SJCRH30 (cell line): Measurements from ENCODE around the gene CAMSAP1. TPM values are rescaled to one million over a fixed set of nuclear protein-coding genes. Genes with fewer than 3 reads are reported as not detected.

Experiments used
- DNase-seq, 2 experiments: peaks; one replicate each; pipeline ENCODE4 v3.0.0-alpha.2; 2015 to 2020
- H3K27ac ChIP-seq: fragments of 250-450 bp; sonication (Bioruptor Pico); 2 replicates; pipeline ENCODE4 v1.5.1; 2020; ENCODE audit warnings: mild to moderate bottlenecking, moderate library complexity
- H3K27me3 ChIP-seq: fragments of 250-450 bp; sonication (Bioruptor Pico); 2 replicates; pipeline ENCODE4 v1.5.1; 2020; ENCODE audit warnings: mild to moderate bottlenecking, moderate library complexity
- H3K36me3 ChIP-seq: fragments of 250-450 bp; sonication (Bioruptor Pico); 2 replicates; pipeline ENCODE4 v1.5.1; 2020; ENCODE audit warnings: mild to moderate bottlenecking, moderate library complexity
- H3K4me1 ChIP-seq: fragments of 250-450 bp; sonication (Bioruptor Pico); 2 replicates; pipeline ENCODE4 v1.5.1; 2020; ENCODE audit warnings: mild to moderate bottlenecking, moderate library complexity
- H3K4me3 ChIP-seq: fragments of 250-450 bp; sonication (Bioruptor Pico); 2 replicates; pipeline ENCODE4 v1.5.1; 2020; ENCODE audit warnings: mild to moderate bottlenecking, moderate library complexity
- H3K9me3 ChIP-seq: fragments of 250-450 bp; sonication (Bioruptor Pico); replicated peaks from 2 replicates; pipeline ENCODE4 v1.5.1; 2020; ENCODE audit warnings: mild to moderate bottlenecking, moderate library complexity
- total RNA-seq: library from RNA; depleted of rRNA; stranded (reverse); fragments of >200 nt; shearing (Covaris generic); gene quantifications from 2 replicates; pipeline ENCODE4 v1.2.3, GENCODE V29; 2014

CAMSAP1 gene
- total RNA-seq, 1 experiment from 2014 or later, result 42.3 TPM

DNA sequence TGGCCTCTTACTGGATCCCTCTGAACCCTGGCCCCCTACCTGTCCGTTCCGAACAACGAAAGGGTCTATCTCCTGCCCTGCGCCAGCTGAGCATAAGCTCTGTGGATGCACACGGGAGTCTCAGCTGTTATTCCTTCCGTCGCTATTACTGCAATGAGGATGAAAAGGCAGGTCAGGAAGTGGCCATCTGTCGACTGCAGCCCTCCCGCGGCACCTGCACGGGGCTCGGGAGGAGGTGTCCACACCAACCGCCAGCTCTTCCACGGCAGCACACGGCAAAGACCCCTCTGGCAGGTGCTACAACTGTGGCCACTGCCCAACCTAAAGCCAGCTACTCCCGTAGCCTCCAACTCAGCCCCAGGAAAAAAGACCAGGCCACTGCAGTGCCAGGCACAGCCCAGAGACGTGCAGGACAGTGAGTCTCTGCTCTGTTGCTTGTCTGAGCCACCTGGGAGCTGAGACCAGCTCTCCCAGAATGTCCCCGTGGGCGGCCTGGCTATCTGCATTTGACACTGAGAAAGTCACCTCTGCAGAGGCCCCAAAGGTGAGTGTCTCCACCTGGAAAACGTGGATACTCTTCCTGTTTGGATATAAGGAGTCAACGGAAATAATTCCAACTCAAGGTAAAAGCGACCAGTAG, 19.1 kb downstream of the CAMSAP1 start:
- Histone ChIP-seq H3K4me3 (no peak overlapping the region), H3K9me3 (no peaks in the 10 kb centered on the region), H3K27me3 (no peaks in the 10 kb centered on the region), H3K36me3 (no peaks in the 10 kb centered on the region; the same call in 1 of the 2 replicates), H3K4me1 (peaks cover 25% of the 10 kb centered on the region), H3K27ac (no peak overlapping the region)
- DNase-seq, result no peak

DNA sequence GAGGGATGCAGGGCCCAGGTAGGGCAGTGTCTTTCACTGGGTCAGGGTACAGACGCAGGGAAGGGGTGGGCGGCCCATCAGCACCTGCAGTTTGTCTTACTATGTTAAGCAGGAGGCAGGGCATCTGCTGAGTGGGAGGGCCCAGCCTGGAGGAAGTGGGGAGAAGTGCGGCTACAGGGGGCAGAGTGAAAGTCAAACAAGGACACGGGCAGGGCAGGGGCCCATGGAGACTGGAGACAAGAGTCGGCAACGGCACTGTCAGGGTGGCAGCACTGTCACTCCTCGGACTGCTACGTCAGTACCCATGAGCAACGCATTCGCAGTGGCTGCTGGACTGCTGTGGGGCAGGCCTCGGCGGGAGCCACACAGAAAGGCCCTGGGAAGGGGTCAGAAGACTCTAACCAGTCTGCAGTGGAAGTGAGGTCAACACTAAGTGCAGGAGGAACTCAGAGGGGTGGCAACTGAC, 19.7 kb downstream of the CAMSAP1 start:
- no peak for DNase-seq
- no peak overlapping the region for H3K4me3 ChIP-seq
- H3K36me3 ChIP-seq, result no peaks in the 10 kb centered on the region; the same call in 1 of the 2 replicates
- H3K9me3 ChIP-seq, result no peaks in the 10 kb centered on the region
- H3K4me1 ChIP-seq, result peaks cover 25% of the 10 kb centered on the region
- no peaks in the 10 kb centered on the region for H3K27me3 ChIP-seq
- no peak overlapping the region for H3K27ac ChIP-seq

DNA sequence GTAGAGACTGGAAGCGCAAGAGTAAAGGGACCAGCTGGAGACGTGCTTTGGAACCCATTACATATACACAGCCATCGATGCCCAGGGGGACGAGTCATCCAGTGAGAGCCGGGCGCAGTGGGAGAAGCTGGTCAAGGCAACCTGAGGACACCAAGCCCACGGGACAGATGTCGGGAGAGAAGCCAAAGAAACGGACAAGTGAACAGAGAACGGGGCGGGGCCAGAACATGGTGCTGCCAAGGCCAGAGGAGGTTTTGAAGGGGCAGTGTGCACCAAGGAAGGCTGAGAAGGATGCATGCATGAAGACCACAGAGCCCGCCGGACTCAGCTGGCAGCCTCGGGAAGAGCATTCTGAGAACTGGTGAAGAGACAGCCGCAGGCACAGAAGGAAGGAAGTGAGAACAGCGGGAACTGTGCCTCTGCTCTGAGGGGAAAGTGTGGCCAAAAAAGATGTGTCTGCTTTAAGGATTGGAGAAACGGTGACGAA, 20.3 kb downstream of the CAMSAP1 start:
- H3K27me3 ChIP-seq, result no peaks in the 10 kb centered on the region
- H3K27ac ChIP-seq, result no peak overlapping the region
- H3K9me3 ChIP-seq, result no peaks in the 10 kb centered on the region
- no peak overlapping the region for H3K4me3 ChIP-seq
- H3K36me3 ChIP-seq, result no peaks in the 10 kb centered on the region; the same call in 1 of the 2 replicates
- peaks cover 25% of the 10 kb centered on the region for H3K4me1 ChIP-seq
- peak; percentile 54 to 60 for DNase-seq

DNA sequence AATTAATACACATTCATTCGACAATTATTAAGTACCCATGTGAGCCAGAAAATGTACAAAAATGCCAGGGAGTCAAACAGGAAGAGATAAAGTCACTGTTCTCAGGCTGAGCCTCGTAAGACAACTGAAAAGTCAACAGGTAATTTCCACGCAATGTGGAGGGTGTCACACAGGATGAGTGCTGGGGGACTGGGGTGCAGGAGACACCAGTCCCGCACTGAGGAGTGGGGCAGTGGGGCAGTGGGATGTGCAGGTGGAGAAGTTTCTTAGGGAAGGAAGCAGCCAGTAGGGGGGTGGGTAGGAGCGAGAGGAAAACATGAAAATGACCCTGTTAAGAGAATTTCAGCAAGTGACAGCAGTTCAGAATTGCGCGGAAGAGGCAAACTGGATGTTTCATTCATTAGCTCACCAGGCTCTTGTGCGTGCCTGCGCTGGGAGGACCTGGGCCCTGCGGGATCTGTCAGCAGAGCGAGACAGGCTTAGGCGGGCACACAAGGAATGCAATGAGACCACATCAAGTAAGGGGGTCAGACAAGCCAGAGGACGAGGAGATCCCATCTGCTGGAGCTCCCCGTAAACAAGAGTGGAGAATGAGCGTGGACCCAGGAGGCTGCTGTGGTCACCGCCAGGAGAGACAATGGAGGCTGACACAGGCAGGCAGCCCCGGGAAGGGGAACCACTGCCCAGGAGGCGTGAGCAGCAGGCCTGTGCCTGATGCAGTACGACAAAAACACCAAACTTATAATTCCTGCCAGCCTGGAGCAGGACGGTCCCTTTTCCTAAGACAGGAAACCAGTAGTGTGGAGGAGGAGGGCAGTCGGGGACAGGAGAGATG, 21.0 kb downstream of the CAMSAP1 start:
- Histone ChIP-seq H3K27ac (no peak overlapping the region), H3K36me3 (peaks cover 1% of the 10 kb centered on the region; the same call in 1 of the 2 replicates), H3K27me3 (no peaks in the 10 kb centered on the region), H3K9me3 (no peaks in the 10 kb centered on the region), H3K4me1 (peaks cover 25% of the 10 kb centered on the region), H3K4me3 (no peak overlapping the region)
- peak in 1 of 2 experiments; percentile 28 for DNase-seq

DNA sequence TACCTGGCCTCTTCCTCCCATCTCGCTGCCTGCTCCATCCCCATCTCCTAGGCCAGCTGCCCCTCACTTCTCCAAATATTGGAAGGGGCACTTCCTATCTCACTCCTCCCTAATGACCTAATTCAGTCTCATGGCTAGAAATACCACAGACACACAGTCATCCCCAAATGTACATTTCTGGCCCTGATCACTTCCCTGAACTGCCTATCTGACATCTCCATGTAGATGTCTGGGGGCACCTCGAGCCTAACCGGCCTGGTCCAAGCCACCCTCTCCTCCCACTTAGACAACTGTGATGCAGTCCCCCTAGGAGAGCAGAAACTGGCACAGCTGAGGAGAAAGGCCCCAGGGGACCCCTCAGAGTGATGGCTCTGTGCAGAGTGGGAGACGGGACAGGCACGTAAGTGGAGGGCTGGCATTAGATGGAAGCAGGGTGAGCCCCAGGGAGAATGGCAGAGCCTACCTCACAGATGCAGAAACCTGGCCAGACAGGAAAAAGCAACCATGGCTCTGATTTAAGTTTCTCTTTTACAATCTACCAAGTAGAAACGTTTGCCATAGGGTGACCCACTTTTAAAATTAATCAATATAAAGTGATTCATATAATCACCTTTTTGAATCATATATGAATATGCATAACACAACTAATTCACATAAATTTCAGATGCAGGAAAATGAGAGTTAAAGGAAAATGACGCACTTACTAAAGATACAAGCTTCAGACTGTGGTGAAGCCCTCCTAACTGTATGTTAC, 22.1 kb downstream of the CAMSAP1 start:
- Histone ChIP-seq H3K27me3 (no peaks in the 10 kb centered on the region), H3K27ac (no peak overlapping the region), H3K4me3 (no peak overlapping the region), H3K9me3 (no peaks in the 10 kb centered on the region), H3K4me1 (peaks cover 25% of the 10 kb centered on the region), H3K36me3 (peaks cover 3% of the 10 kb centered on the region; the same call in 1 of the 2 replicates)
- DNase-seq, result no peak

DNA sequence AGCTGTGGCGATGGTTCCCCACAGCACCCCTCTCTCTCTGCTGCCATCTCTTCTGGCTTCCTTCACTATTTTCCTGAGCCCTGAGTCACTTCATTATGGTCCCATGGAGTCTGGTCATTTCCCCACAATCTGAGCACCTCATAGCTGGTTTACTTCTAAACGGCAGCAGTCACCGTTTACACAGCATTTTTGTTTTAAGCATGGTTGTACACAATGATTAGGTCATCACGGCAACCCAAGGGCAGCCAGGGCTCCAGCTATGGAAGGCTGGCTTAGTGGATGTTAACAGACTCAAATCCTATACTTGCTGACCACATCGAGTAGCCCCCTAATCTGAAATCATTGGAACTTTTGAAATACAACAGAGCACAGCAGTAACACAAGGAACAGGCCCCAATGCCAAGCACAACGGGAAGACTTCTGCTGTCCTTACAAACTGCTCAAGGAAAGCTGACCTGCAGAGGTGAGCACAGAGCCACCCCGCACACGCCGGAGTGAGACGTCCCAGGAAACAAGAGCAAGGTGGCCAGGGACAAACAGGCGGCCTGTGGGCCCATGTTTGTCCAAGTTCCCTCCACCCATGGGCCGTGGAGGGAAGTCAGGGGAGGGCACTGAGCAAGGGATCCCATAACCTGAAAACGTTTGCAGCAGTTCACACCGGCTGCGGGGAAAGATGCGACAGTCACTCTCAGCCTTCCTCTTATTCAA, 22.9 kb downstream of the CAMSAP1 start:
- H3K9me3 ChIP-seq, result no peaks in the 10 kb centered on the region
- H3K4me1 ChIP-seq, result peaks cover 25% of the 10 kb centered on the region
- no peak overlapping the region for H3K4me3 ChIP-seq
- H3K27ac ChIP-seq, result no peak overlapping the region
- no peaks in the 10 kb centered on the region for H3K27me3 ChIP-seq
- peaks cover 3% of the 10 kb centered on the region; the same call in 1 of the 2 replicates for H3K36me3 ChIP-seq
- DNase-seq, result no peak

DNA sequence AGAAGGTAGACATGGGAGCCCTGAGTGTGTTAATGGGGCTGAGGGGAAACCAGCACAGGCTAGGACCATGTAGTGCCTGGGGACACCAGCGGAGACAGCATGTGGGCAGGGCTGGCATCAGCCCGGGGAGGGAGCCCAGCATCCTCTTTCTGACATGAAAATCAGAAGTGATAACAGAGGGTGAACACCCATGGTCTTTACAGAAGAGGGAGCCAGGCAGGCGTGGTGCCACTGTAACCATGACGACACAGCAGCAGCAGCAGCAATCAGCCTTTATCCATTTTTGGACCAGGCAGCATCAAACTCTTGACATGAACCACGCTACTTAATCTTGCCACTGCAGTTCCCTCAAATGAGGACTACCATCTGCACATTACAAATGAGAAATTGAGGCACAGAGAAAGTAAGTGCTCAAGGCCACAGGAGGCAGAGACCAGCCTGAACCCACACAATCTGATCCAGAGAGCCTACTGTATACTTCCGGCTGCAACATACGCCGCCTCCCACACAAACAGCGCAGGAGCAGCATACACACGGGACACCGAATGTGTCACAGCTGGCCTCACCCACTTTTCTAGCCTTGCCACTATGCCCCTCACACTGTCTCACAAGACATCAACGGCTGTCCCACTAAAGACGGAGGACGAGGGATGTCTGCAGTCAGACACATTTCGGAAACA, 23.8 kb downstream of the CAMSAP1 start:
- Histone ChIP-seq H3K36me3 (peaks cover 3% of the 10 kb centered on the region; the same call in 1 of the 2 replicates), H3K4me3 (no peak overlapping the region), H3K4me1 (peaks cover 25% of the 10 kb centered on the region), H3K9me3 (no peaks in the 10 kb centered on the region), H3K27me3 (no peaks in the 10 kb centered on the region), H3K27ac (no peak overlapping the region)
- DNase-seq, result no peak

DNA sequence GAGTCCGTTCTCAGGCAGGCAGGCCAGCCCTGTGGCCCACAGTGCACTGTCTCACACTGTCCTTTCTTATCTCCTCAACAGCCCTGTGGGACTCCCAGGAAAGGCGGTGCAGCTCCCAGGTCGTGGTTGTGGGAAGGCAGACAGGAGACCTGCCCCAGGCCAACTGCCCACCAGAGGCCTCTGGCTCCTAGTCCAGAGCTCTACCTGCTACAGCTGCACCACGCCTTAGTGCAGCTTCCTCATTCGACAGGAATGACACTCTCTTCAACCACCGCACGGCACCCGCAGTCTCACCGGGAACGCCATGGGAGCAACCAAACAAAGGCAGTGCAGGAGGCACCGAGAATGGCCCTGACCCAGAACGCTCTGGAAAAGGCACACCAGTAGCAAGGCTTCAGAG, 25.3 kb downstream of the CAMSAP1 start:
- H3K4me1 ChIP-seq, result peaks cover 36% of the 10 kb centered on the region
- no peak overlapping the region for H3K4me3 ChIP-seq
- DNase-seq, result no peak
- peaks cover 3% of the 10 kb centered on the region; the same call in 1 of the 2 replicates for H3K36me3 ChIP-seq
- no peaks in the 10 kb centered on the region for H3K27me3 ChIP-seq
- H3K9me3 ChIP-seq, result no peaks in the 10 kb centered on the region
- no peak overlapping the region for H3K27ac ChIP-seq

DNA sequence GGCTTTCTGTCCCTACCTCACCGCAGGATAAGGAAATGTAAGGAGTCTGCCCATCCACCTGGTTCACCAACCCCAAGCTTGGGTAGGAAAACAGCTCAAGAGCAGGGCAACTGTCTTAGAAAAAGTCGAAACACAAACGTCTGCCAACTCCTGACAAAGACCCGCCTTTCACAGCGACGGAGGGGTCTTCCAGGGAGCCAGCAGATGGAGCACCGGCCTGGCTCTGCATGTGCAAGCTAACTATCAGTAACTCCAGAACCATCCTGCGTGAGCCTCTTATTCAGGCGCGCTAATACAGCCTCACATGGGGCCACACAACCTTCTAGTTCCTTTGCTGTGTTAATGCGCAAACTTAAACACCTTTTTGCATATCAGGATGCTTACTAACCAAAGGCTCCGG, 26.9 kb downstream of the CAMSAP1 start:
- no peak overlapping the region for H3K27ac ChIP-seq
- H3K9me3 ChIP-seq, result no peaks in the 10 kb centered on the region
- H3K36me3 ChIP-seq, result peaks cover 3% of the 10 kb centered on the region; the same call in 1 of the 2 replicates
- no peaks in the 10 kb centered on the region for H3K27me3 ChIP-seq
- no peak for DNase-seq
- H3K4me1 ChIP-seq, result peaks cover 32% of the 10 kb centered on the region
- no peak overlapping the region for H3K4me3 ChIP-seq

DNA sequence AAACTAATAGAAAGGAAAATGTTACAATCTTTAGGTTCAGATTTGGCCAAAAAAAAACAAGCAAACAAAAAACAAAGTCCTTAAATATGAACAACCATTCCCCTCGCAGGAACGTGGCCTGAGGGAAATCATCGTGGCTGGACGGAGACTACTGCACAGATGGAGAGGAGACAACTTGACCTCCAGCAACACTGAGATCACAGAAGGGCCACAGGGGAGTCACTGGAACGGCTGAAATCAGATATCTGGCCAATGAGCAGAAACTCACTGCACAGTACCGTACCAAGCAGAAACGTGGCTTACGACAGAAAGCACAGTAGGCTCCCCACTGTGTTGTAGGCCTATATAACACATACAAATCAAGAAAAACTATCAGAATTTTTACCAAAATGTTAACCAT, 27.7 kb downstream of the CAMSAP1 start:
- Histone ChIP-seq H3K36me3 (peaks cover 3% of the 10 kb centered on the region; the same call in 1 of the 2 replicates), H3K27me3 (no peaks in the 10 kb centered on the region), H3K27ac (no peak overlapping the region), H3K9me3 (no peaks in the 10 kb centered on the region), H3K4me3 (no peak overlapping the region), H3K4me1 (peaks cover 24% of the 10 kb centered on the region)
- no peak for DNase-seq

DNA sequence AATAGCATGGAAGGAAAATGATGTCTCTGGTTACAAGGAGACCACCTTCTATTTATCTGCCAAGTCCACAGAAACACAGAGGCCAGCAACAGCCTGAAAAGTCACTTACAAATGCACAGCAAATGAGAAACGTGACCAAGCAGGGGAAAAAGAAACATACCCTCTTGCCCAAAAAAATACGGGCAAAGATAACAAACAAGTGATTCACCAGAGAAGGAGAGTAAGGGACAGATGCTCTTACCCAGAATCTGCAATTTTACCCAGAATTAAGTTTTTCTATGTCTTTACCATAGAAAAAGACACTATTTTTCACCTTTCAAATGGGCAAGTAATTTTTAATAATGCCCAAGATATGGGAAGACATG, 28.1 kb downstream of the CAMSAP1 start:
- DNase-seq, result no peak
- Histone ChIP-seq H3K27ac (no peak overlapping the region), H3K36me3 (peaks cover 3% of the 10 kb centered on the region; the same call in 1 of the 2 replicates), H3K27me3 (no peaks in the 10 kb centered on the region), H3K9me3 (no peaks in the 10 kb centered on the region), H3K4me1 (peaks cover 20% of the 10 kb centered on the region), H3K4me3 (no peak overlapping the region)

DNA sequence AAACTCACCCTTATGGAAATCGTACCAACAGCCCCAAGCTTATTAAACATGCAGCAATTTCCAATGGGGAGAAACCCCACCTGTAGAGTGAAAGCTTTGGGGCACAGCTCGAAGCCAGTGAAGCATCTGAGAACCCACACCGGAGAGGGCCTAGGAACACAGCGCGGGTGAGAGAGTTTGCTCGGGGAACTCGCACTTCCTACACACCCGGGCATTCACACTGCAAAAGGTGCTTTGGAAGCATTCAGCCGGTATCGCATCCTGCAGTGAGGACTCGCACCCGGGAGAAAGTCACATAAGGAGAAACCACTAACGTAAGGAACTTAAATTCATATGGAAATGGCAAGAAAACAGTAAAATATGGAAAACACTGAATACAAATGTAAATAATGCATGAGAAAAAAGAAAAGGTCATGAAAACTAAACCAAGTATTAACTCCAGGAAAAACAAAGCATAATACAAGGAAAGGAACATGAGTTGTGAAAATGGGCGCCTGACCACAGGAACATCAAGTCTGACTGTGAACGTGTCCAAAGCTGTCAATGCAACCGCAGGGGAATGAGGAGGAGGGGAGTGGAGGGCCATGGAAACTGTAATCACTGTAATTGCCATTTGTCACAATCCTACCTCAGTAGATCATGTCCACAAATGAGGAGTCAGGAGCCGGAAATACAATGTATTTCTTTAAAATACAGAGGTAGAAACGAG, 28.7 kb downstream of the CAMSAP1 start:
- Histone ChIP-seq H3K27me3 (no peaks in the 10 kb centered on the region), H3K4me3 (no peak overlapping the region), H3K9me3 (no peaks in the 10 kb centered on the region), H3K36me3 (peaks cover 3% of the 10 kb centered on the region; the same call in 1 of the 2 replicates), H3K4me1 (peaks cover 17% of the 10 kb centered on the region), H3K27ac (no peak overlapping the region)
- DNase-seq, result no peak
